Bronchial epithelial cell (primary cell): ENCODE results near the gene CCDC82. TPM values are rescaled to one million over a fixed set of nuclear protein-coding genes. Genes with fewer than 3 reads are reported as not detected.

Experiments
- DNase-seq: peaks from one replicate; pipeline ENCODE4 v3.0.0-alpha.2; 2010; ENCODE audit warnings: low read depth
- FAIRE-seq: peaks from 2 replicates; lab custom pipeline; 2011; peaks lifted over from hg19 to GRCh38; lab: Jason Lieb, UNC
- H3K27me3 ChIP-seq: 2 replicates; pipeline ENCODE4 v1.5.1; 2011; ENCODE audit warnings: low read length; ENCODE audit not compliant: control insufficient read depth, insufficient read depth
- H3K36me3 ChIP-seq: 2 replicates; pipeline ENCODE4 v1.5.1; 2011; ENCODE audit warnings: low read length; ENCODE audit not compliant: control insufficient read depth, insufficient read depth
- H3K4me3 ChIP-seq: 2 replicates; pipeline ENCODE4 v1.5.1; 2011; ENCODE audit warnings: mild to moderate bottlenecking, low read depth, low read length, control low read depth
- CTCF ChIP-seq: IDR thresholded peaks from 2 replicates; pipeline ENCODE4 v1.5.1; 2011; ENCODE audit warnings: mild to moderate bottlenecking, moderate library complexity, low read length, control low read depth, inconsistent platforms; ENCODE audit not compliant: insufficient read depth, severe bottlenecking
- total RNA-seq: library from RNA; depleted of rRNA; stranded (reverse); fragments of >200 nt; gene quantifications from 2 replicates; pipeline ENCODE4 v1.2.1, GENCODE V29; 2014

CCDC82 gene
- total RNA-seq, 1 donor from 2014 or later = 8.2 TPM

- DNase-seq (no peak), FAIRE-seq (no peak)
- no peaks in the 10 kb centered on the region for H3K27me3 ChIP-seq
- H3K4me3 ChIP-seq = no peak overlapping the region
- TF ChIP-seq CTCF = no peak
- H3K36me3 ChIP-seq = no peaks in the 10 kb centered on the region
Observed at GRCh38 chr11:96329855-96330510, 59.7 kb downstream of the CCDC82 start.

GRCh38 chr11:96329419-96329818 is 60.3 kb downstream of the CCDC82 start:
- Histone ChIP-seq H3K27me3 (no peaks in the 10 kb centered on the region), H3K36me3 (no peaks in the 10 kb centered on the region), H3K4me3 (no peak overlapping the region)
- TF ChIP-seq CTCF = no peak
- FAIRE-seq (no peak), DNase-seq (no peak)

DNA sequence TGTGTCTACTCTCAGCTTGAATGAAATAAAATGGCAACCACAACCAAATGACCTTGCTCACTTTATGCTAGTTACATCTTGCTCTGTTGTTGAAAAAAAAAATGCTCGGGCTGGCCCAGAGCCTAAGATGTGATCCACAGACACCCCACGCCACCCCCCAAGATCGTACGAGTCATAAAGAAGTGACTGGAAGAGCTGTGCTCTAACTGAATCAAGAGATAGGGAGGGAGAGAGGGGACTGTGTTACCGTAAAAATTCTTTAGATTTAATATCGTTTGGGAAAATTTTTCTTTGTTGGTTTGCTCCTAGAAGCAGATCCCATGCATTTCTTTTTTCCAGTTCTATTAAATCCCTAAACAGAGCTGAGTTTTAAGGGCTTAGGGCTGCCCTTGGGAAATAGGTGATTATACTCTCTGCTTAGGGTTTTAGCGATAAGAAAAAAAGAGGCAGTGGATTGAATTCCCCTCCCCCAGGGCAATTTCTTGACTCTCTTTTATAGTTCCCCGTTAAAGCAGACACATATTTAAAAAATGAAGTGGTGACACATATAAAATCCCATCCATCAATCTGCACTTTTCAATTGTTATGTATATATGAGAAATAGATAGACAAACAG is 61.2 kb downstream of the CCDC82 start:
- H3K4me3 ChIP-seq = no peak overlapping the region
- DNase-seq (peak; percentile 74), FAIRE-seq (no peak)
- no peak for TF ChIP-seq CTCF
- peaks cover 2% of the 10 kb centered on the region for H3K36me3 ChIP-seq
- H3K27me3 ChIP-seq = no peaks in the 10 kb centered on the region

DNA sequence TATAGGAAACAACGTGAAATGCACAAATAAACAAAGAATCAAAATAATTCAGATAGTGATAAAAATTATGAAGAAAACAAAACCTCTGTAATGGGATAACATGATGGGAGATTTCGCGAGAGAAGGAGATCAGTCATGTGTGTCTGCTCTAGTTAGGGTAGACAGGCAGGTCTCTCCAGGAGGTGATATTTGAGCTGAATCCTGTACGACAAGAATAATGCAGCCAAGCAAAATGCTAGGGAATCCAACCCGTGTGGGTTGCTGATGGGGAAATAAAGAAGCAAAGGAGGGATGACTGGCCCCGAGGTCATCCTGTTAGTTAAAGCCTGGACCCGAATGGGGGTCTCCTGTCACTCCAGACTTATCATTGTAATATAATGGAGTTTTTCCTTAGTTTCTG is 62.8 kb downstream of the CCDC82 start:
- Histone ChIP-seq H3K4me3 (no peak overlapping the region), H3K36me3 (peaks cover 2% of the 10 kb centered on the region), H3K27me3 (no peaks in the 10 kb centered on the region)
- FAIRE-seq (no peak), DNase-seq (no peak)
- no peak for TF ChIP-seq CTCF

GRCh38 chr11:96324912-96325311 is 64.8 kb downstream of the CCDC82 start:
- no peak for TF ChIP-seq CTCF
- H3K27me3 ChIP-seq = no peaks in the 10 kb centered on the region
- DNase-seq (peak; percentile 84), FAIRE-seq (no peak)
- H3K4me3 ChIP-seq = no peak overlapping the region
- peaks cover 2% of the 10 kb centered on the region for H3K36me3 ChIP-seq
